GM19238 (cell line): Measurements from ENCODE around the gene NGFR.
A peak's percentile ranks its signal among the peaks of the same experiment; 100 is the strongest.
"Not testable (repeated sequence)": the region's sequence is repeated elsewhere in the genome, so short reads cannot be mapped to it uniquely, and the experiment has no call there.

Source experiments
- DNase-seq: peaks from one replicate; pipeline ENCODE4 v3.0.0; 2011; ENCODE audit warnings: low spot score; ENCODE audit not compliant: insufficient read length

Gene NGFR

GRCh38 chr17:49545806-49546545 is 50.9 kb downstream of the NGFR start:
- no peak for DNase-seq

GRCh38 chr17:49546546-49547535 is 51.7 kb downstream of the NGFR start:
- no peak for DNase-seq

GRCh38 chr17:49547566-49547965 is 52.5 kb downstream of the NGFR start:
- no peak for DNase-seq

- DNase-seq, result no peak
These were observed 53.0 kb downstream of the NGFR start for GRCh38 chr17:49548051-49548505.

DNA sequence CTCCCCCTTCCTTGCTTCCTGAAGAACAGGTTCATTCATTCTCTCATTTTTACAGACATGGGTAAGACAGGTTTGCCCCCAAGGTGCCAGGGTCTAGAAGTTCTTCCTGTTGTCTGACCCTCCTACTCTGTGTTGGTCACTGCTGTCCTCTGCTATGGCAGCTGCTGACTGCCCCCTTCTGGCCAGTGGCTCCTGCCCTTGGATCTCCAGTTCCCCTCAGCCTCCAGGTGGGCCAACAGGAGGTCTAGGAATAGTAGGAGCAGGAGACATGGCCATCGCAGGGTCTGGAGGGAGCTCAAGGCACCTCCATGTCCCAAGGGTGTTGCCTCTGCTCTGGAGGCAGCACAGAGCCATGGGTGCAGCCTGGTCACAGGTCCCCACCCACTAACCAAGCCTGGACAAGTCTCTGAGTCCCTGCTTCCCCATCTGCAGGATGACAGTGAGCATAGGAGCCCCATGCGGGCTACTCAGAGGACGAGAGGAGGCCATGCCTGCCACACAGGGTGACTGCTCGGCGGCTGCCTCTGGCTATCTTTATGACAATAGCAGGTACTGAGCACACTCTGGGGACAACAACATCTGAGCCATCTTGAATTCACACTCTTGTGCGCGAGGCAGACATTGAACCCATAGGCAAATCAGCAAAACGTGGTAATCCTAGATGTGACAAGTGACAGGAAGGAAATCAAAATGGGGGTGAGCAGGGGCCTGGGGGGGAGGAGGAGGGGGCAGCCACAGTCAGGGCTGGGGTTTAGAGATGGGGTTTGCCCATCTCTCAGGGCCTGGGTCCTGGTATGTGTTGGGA is 53.6 kb downstream of the NGFR start:
- no peak for DNase-seq

DNA sequence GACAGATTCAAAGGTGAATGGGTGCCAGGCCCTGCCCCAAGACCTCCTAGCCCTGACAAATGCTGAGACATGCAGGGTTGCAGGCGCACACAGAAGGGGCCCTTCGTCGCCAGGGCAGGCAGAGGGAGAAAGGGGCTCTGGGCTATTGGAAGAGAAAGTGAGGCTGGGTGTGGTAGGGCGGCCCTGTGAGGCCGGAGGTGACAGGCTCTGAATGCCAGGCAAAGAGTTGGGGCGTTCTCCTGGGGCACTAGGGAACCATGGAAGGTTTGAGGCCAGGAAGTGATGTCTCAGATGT is 54.2 kb downstream of the NGFR start:
- no peak for DNase-seq

- DNase-seq, result no peak
These were observed 54.9 kb downstream of the NGFR start for GRCh38 chr17:49549691-49550678.

DNA sequence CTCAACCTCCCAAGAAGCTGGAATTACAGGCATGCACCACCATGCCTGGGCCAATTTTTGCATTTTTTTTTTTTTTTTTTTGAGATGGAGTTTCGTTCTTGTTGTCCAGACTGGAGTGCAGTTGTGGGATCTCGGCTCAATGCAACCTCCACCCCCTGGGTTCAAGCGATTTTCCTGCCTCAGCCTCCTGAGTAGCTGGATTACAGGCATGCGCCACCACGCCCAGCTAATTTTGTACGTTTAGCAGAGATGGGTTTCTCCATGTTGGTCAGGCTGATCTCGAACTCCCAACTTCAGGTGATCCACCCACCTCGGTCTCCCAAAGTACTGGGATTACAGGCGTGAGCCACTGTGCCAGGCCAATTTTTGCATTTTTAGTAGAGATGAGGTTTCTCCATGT is 55.7 kb downstream of the NGFR start:
- not testable (repeated sequence) for DNase-seq

DNA sequence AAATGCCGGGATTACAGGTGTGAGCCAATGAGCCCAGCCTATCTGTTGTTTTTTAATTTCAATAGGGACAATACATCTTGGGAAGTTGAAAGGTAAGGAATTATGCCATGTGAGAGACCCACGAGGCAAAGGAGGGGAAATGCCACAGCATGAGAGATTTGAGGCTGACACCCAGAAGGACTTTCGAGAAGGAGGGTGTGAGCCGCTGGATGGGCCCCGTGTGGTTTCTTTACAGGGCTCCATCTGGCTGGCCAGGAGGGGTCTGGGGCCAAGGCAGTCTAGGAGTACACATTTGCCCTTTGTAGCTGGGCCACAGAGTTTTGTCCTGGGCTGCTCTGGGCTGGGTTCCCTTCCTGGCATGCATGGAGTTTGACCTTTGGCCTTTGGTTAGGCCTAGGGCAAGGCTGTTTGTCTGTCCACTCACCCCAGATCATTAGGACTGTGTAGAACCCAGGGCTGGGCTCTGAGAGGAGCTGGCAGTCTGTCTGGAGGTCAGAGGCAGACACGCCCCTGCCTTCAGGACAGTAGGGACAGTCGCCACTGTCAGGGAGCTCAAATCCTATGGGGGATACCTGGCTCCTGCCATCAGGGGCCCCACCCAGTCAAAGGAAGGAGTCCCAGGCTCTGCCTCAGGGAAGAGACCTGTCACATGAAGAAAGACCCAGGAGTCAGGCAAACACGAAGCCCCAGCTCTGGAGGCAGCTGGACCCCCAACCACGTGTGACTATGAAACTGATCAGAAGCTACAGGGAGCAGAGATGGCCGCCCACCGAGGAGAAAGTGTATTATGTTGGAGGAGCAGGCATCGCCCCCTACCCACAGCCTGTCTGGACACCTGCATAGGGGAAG is 56.4 kb downstream of the NGFR start:
- DNase-seq, result no peak

- no peak for DNase-seq
These were observed 57.1 kb downstream of the NGFR start for GRCh38 chr17:49552070-49552751.

DNA sequence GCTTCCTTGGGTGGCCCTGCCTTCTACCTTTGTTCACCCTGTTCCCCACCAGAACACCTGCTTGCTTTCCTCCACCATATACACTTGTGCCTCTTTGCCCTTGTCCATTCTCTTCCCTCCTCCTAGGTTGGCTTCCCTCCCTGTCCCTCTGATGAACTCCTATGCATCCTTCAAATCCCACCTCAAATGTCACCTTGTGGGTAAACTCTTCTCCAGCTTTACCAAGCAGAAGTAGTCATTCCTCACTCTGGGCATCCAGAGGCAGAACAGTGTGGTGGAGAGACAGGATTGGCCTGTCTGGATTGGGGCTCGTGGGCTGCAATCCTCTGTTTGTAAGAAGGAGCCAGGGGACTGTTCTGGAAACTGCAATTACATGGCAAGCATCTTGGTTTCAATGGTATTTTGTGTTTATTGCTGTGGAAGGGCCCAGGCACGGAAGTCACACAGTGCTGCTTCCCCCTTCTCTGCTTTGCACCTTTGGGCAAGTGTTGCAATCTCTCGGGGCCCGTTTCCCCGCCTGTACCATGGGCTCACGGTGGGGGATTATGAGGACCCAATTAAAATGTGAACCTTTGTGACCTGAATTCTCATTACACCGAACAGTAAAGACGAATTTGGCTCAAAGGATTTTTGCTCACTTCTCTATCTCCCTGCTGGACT is 58.7 kb downstream of the NGFR start:
- DNase-seq, result no peak

DNA sequence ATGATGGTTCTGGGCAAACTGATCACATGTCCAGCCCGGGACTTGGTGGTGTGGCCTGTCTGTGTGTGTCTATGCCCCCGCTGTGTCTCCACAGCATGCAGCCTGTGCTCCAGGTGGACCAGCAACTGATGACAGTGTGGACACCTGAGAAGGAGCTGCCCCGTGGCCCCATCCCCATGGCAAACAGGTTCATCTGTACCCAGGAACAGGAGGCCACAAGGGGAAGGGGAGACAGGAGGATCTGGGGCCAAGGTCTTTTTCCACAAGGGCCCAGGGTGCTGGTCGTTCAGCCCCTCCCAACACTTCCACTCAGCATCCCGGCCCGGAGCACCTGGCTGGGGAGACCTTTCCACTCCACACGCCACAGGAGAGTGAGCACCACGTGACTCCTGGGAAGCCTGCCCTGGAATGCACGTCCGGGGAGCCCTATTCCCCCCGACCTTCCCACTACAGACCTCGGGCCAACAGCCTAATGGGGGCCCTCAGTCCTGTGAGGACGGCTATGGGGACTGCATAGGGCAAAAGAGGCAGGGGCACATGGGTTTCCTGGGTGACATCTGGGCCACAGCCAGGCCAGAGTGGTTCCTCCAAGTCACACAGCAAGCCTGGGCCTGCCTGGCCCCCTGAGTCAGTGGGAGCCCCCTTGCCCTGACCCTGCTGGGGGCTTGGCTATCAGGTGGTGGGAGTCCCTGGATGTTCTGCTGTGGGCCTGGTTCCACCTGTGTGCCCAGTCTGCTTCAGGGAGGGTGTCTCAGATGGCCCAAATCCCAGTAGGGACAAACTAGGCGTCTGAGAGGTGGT is 59.8 kb downstream of the NGFR start:
- no peak for DNase-seq

GRCh38 chr17:49555495-49556222 is 60.6 kb downstream of the NGFR start:
- DNase-seq, result no peak

DNA sequence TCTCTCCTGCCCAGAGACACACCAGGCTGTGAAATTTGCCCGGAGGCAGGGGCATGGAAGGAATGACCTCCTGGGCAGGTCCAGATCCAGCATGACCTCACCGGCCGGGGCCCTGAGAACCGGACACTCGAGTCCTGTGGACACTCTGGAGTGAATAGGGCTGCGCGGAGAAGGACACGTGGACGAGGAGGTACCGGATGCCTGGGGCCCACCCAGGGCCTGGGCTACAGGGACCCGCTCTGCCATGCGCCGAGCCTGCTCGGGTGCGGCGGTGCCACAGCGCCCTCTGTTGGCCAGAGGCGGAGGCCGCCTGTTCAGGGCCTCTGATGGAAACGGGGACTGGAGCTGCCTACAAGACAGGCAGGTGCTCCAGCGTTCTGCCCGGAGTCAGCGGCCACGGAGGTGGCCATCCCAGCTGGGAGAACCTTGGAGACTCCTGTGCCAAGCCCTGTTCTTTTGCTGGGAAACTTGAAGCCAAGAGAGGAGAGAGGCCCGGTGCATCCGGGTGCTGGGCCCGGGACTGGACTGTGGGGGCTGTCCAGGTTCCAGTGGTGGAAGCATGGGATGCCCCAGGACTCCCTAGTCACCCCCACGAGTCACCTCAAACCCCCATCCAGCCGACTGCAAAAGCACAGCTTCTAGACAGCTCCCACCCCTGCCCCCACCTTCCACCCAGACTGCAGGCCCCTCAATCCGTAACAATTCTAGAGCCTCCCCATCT is 61.3 kb downstream of the NGFR start:
- DNase-seq, result peak; percentile 88

DNA sequence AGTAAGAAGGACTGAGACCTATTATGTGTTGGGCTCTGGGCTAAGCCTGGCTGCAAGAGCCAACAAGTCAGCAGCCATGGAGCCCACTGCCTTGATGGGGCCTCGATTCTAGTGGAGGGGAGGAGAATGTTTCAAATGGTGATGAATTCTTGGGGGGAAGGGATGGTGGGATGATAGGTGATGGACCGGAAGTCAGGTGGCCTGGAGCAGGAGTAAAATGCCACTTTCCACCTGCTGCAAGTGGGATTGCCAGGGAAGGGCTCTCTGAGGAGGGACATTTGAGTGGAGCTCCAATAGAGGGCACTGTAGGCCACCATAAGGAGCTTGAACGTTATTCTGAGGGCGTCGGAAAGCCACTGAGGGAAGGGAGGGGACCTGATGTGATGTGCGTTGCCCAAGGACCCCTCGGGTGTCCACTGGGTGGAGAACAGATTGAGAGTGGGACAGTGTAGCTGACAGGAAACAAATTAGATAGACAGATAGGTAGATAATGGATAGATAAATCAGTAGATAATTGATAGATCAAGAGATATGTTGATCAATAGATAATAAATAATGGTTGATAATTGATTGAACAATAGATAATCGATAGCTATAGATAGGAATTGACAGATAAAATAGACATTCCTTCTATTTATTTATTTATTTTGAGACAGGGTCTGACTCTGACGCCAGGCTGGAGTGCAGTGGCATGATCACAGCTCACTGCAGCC is 62.4 kb downstream of the NGFR start:
- no peak for DNase-seq
